Smooth muscle cell (in vitro differentiated cells): ENCODE results near the gene MUC5AC. TPM values are rescaled to one million over a fixed set of nuclear protein-coding genes. Genes with fewer than 3 reads are reported as not detected.
"Not testable (repeated sequence)": the region's sequence is repeated elsewhere in the genome, so short reads cannot be mapped to it uniquely, and the experiment has no call there.

ENCODE experiments used
- DNase-seq: peaks from one replicate; lab custom pipeline; 2025; ENCODE audit not compliant: unreplicated experiment; lab: John Stamatoyannopoulos, UW
- H2AFZ ChIP-seq: fragments of 200-600 bp; sonication (generic); 2 replicates; pipeline ENCODE4 v1.6.0; 2016; ENCODE audit warnings: antibody characterized with exemption, low read depth, mild to moderate bottlenecking
- H3F3A ChIP-seq: fragments of 200-600 bp; sonication (generic); 2 replicates; pipeline ENCODE4 v1.6.0; 2017; ENCODE audit warnings: antibody characterized with exemption, low read depth
- H3K27ac ChIP-seq: fragments of 200-600 bp; sonication (generic); 2 replicates; pipeline ENCODE4 v1.5.1; 2016; ENCODE audit warnings: low read depth, mild to moderate bottlenecking
- H3K27me3 ChIP-seq: fragments of 200-600 bp; sonication (generic); 2 replicates; pipeline ENCODE4 v1.6.1; 2016; ENCODE audit warnings: low read depth, mild to moderate bottlenecking
- H3K36me3 ChIP-seq: fragments of 200-600 bp; sonication (generic); 2 replicates; pipeline ENCODE4 v1.5.1; 2016; ENCODE audit warnings: low read depth
- H3K4me1 ChIP-seq: fragments of 200-600 bp; sonication (generic); 2 replicates; pipeline ENCODE4 v1.5.1; 2016; ENCODE audit warnings: low read depth
- H3K4me2 ChIP-seq: fragments of 200-600 bp; sonication (generic); 2 replicates; pipeline ENCODE4 v1.6.0; 2016; ENCODE audit warnings: mild to moderate bottlenecking
- H3K4me3 ChIP-seq: fragments of 200-600 bp; sonication (generic); 2 replicates; pipeline ENCODE4 v1.5.1; 2016; ENCODE audit warnings: mild to moderate bottlenecking
- H3K79me2 ChIP-seq: fragments of 200-600 bp; sonication (generic); 2 replicates; pipeline ENCODE4 v1.6.0; 2016; ENCODE audit warnings: low read depth, mild to moderate bottlenecking
- H3K9ac ChIP-seq: fragments of 200-600 bp; sonication (generic); 2 replicates; pipeline ENCODE4 v1.6.0; 2016; ENCODE audit warnings: low read depth
- H3K9me3 ChIP-seq: fragments of 200-600 bp; sonication (generic); replicated peaks from 2 replicates; pipeline ENCODE4 v1.5.1; 2016; ENCODE audit warnings: low read depth
- H4K20me1 ChIP-seq: fragments of 200-600 bp; sonication (generic); 2 replicates; pipeline ENCODE4 v1.6.0; 2016; ENCODE audit warnings: low read depth
- WGBS: methylation state at CpG from one replicate; pipeline ENCODE4 v1.1.7; 2016; ENCODE audit warnings: low lambda C conversion rate; 5-methylcytosine and 5-hydroxymethylcytosine counted together
- polyA plus RNA-seq: library from polyadenylated mRNA; unstranded; fragments of >200 nt; fragmentation: Nextera tagmentation; extraction: Ambion mirVana; gene quantifications from 2 replicates; pipeline ENCODE4 v1.2.1, GENCODE V29; 2016
- total RNA-seq: library from RNA; depleted of rRNA; stranded (reverse); fragments of >200 nt; gene quantifications from 2 replicates; pipeline ENCODE4 v1.2.3, GENCODE V29; 2014
- TF ChIP-seq, protein P1 (sequence below): fragments of 200-600 bp; sonication (generic); IDR thresholded peaks from 2 replicates; pipeline ENCODE4 v1.5.1; 2017; ENCODE audit warnings: borderline replicate concordance, mild to moderate bottlenecking, antibody characterized with exemption; ENCODE audit not compliant: insufficient read depth, poor library complexity, severe bottlenecking

The MUC5AC gene
- total and polyA plus RNA-seq, 2 experiments from 2014 or later = not detected

DNA sequence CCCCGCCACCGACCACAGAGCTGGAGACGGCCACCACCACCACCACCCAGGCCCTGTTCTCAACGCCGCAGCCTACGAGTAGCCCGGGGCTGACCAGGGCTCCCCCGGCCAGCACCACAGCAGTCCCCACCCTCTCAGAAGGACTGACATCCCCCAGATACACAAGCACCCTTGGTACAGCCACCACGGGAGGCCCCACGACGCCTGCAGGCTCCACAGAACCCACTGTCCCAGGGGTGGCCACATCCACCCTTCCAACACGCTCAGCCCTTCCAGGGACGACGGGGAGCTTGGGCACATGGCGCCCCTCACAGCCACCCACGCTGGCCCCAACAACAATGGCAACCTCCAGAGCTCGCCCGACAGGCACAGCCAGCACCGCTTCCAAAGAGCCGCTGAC is 84.0 kb downstream of the MUC5AC start:
- H3K27me3 ChIP-seq = no peaks in the 10 kb centered on the region
- no peak for DNase-seq
- H3K9me3 ChIP-seq = no peaks in the 10 kb centered on the region
- H4K20me1 ChIP-seq = no peaks in the 10 kb centered on the region
- TF ChIP-seq, protein P1, sequence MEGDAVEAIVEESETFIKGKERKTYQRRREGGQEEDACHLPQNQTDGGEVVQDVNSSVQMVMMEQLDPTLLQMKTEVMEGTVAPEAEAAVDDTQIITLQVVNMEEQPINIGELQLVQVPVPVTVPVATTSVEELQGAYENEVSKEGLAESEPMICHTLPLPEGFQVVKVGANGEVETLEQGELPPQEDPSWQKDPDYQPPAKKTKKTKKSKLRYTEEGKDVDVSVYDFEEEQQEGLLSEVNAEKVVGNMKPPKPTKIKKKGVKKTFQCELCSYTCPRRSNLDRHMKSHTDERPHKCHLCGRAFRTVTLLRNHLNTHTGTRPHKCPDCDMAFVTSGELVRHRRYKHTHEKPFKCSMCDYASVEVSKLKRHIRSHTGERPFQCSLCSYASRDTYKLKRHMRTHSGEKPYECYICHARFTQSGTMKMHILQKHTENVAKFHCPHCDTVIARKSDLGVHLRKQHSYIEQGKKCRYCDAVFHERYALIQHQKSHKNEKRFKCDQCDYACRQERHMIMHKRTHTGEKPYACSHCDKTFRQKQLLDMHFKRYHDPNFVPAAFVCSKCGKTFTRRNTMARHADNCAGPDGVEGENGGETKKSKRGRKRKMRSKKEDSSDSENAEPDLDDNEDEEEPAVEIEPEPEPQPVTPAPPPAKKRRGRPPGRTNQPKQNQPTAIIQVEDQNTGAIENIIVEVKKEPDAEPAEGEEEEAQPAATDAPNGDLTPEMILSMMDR = no peak
- no peak overlapping the region for H3K4me3 ChIP-seq
- H3K9ac ChIP-seq = no peak overlapping the region
- H3K27ac ChIP-seq = no peak overlapping the region
- H2AFZ ChIP-seq = no peak overlapping the region
- no peak overlapping the region for H3K4me2 ChIP-seq
- 93% methylated on average over 20 of the region's 20 CpGs for WGBS
- H3K36me3 ChIP-seq = no peaks in the 10 kb centered on the region
- H3K4me1 ChIP-seq = no peaks in the 10 kb centered on the region
- no peaks in the 10 kb centered on the region for H3K79me2 ChIP-seq
- no peaks in the 10 kb centered on the region for H3F3A ChIP-seq

DNA sequence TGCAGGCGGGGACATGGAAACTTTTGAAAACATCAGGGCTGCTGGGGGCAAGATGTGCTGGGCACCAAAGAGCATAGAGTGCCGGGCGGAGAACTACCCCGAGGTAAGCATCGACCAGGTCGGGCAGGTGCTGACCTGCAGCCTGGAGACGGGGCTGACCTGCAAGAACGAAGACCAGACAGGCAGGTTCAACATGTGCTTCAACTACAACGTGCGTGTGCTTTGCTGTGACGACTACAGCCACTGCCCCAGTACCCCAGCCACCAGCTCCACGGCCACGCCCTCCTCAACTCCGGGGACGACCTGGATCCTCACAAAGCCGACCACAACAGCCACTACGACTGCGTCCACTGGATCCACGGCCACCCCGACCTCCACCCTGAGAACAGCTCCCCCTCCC is 84.5 kb downstream of the MUC5AC start:
- Histone ChIP-seq H3K36me3 (no peaks in the 10 kb centered on the region), H3K9me3 (no peaks in the 10 kb centered on the region), H3K4me3 (no peak overlapping the region), H3K4me2 (no peak overlapping the region), H3K79me2 (no peaks in the 10 kb centered on the region), H4K20me1 (no peaks in the 10 kb centered on the region), H3F3A (no peaks in the 10 kb centered on the region), H3K27ac (no peak overlapping the region), H2AFZ (no peak overlapping the region), H3K4me1 (no peaks in the 10 kb centered on the region), H3K27me3 (no peaks in the 10 kb centered on the region), H3K9ac (no peak overlapping the region)
- 97% methylated on average over 20 of the region's 20 CpGs for WGBS
- no peak for DNase-seq
- TF ChIP-seq, protein P1 = no peak

DNA sequence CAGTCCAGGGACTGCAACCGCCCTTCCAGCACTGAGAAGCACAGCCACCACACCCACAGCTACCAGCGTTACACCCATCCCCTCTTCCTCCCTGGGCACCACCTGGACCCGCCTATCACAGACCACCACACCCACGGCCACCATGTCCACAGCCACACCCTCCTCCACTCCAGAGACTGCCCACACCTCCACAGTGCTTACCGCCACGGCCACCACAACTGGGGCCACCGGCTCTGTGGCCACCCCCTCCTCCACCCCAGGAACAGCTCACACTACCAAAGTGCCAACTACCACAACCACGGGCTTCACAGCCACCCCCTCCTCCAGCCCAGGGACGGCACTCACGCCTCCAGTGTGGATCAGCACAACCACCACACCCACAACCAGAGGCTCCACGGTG is 85.0 kb downstream of the MUC5AC start:
- not testable (repeated sequence) for H3K9ac ChIP-seq, H3K27me3 ChIP-seq, H3K4me3 ChIP-seq, H3K27ac ChIP-seq, H3F3A ChIP-seq, H4K20me1 ChIP-seq, H3K9me3 ChIP-seq, H3K79me2 ChIP-seq, H3K4me2 ChIP-seq, H3K36me3 ChIP-seq, H2AFZ ChIP-seq, H3K4me1 ChIP-seq, DNase-seq
- 95% methylated on average over 10 of the region's 11 CpGs for WGBS

DNA sequence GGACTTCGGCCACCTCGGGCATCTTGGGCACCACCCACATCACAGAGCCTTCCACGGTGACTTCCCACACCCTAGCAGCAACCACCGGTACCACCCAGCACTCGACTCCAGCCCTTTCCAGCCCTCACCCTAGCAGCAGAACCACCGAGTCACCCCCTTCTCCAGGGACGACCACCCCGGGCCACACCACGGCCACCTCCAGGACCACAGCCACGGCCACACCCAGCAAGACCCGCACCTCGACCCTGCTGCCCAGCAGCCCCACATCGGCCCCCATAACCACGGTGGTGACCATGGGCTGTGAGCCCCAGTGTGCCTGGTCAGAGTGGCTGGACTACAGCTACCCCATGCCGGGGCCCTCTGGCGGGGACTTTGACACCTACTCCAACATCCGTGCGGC is 85.8 kb downstream of the MUC5AC start:
- DNase-seq = not testable (repeated sequence)

DNA sequence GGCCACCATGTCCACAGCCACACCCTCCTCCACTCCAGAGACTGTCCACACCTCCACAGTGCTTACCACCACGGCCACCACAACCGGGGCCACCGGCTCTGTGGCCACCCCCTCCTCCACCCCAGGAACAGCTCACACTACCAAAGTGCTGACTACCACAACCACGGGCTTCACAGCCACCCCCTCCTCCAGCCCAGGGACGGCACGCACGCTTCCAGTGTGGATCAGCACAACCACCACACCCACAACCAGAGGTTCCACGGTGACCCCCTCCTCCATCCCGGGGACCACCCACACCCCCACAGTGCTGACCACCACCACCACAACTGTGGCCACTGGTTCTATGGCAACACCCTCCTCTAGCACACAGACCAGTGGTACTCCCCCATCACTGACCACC is 86.8 kb downstream of the MUC5AC start:
- not testable (repeated sequence) for H3K36me3 ChIP-seq, H3K4me1 ChIP-seq, H3K9ac ChIP-seq, H3K27me3 ChIP-seq, DNase-seq, H3K27ac ChIP-seq, H2AFZ ChIP-seq, H3F3A ChIP-seq, H3K4me2 ChIP-seq, H3K9me3 ChIP-seq, H3K79me2 ChIP-seq, H4K20me1 ChIP-seq, H3K4me3 ChIP-seq
- WGBS = 99% methylated on average over 9 of the region's 9 CpGs

More for the DNA sequence above, 85.8 kb downstream of the MUC5AC start:
- not testable (repeated sequence) for H3K9ac ChIP-seq, H4K20me1 ChIP-seq, H3K27me3 ChIP-seq, H3K4me1 ChIP-seq, H2AFZ ChIP-seq, H3K79me2 ChIP-seq, H3K4me2 ChIP-seq, H3K4me3 ChIP-seq, H3F3A ChIP-seq, H3K36me3 ChIP-seq, H3K27ac ChIP-seq, H3K9me3 ChIP-seq
- WGBS = 97% methylated on average over 12 of the region's 18 CpGs

DNA sequence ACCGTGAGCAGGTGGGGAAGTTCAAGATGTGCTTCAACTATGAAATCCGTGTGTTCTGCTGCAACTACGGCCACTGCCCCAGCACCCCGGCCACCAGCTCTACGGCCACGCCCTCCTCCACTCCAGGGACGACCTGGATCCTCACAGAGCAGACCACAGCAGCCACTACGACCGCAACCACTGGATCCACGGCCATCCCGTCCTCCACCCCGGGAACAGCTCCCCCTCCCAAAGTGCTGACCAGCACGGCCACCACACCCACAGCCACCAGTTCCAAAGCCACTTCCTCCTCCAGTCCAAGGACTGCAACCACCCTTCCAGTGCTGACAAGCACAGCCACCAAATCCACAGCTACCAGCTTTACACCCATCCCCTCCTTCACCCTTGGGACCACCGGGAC is 88.0 kb downstream of the MUC5AC start:
- not testable (repeated sequence) for H2AFZ ChIP-seq, H4K20me1 ChIP-seq, H3K9ac ChIP-seq, H3K79me2 ChIP-seq, H3K4me2 ChIP-seq, H3K36me3 ChIP-seq, H3K4me1 ChIP-seq, H3K27ac ChIP-seq, H3K9me3 ChIP-seq, H3K27me3 ChIP-seq, DNase-seq, H3K4me3 ChIP-seq, H3F3A ChIP-seq
- 100% methylated on average over 7 of the region's 14 CpGs for WGBS

DNA sequence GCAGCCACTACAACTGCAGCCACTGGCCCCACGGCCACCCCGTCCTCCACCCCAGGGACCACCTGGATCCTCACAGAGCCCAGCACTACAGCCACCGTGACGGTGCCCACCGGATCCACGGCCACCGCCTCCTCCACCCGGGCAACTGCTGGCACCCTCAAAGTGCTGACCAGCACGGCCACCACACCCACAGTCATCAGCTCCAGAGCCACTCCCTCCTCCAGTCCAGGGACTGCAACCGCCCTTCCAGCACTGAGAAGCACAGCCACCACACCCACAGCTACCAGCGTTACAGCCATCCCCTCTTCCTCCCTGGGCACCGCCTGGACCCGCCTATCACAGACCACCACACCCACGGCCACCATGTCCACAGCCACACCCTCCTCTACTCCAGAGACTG is 88.5 kb downstream of the MUC5AC start:
- 93% methylated on average over 14 of the region's 14 CpGs for WGBS

More for the DNA sequence above, 88.5 kb downstream of the MUC5AC start:
- H3F3A ChIP-seq, H3K4me3 ChIP-seq, H3K9ac ChIP-seq, H3K4me1 ChIP-seq, H3K27me3 ChIP-seq, H3K4me2 ChIP-seq, DNase-seq, H3K27ac ChIP-seq, H4K20me1 ChIP-seq, H3K9me3 ChIP-seq, H3K79me2 ChIP-seq, H3K36me3 ChIP-seq, H2AFZ ChIP-seq: not testable (repeated sequence)
